OCI-LY3 (cell line): Measurements from ENCODE around the gene POLR2A.

ENCODE experiments used
- H2AFZ ChIP-seq: fragments of 200-600, 300-600 bp; shearing (Covaris generic); 2 replicates; pipeline ENCODE4 v1.6.0; 2014; ENCODE audit warnings: antibody characterized with exemption, low read depth, low read length
- H3K27ac ChIP-seq: fragments of 200-600, 300-600 bp; sonication (generic); 2 replicates; pipeline ENCODE4 v1.5.1; 2014; ENCODE audit warnings: mild to moderate bottlenecking, low read length, moderate library complexity, mixed read lengths
- H3K27me3 ChIP-seq: fragments of 200-600, 300-600 bp; sonication (generic); 2 replicates; pipeline ENCODE4 v1.6.1; 2014; ENCODE audit warnings: low read depth, low read length, mixed read lengths
- H3K36me3 ChIP-seq: fragments of 200-600, 300-600 bp; sonication (generic); replicated peaks from 2 replicates; pipeline ENCODE3; 2014; ENCODE audit warnings: low read depth, low read length, mixed read lengths
- H3K4me1 ChIP-seq: fragments of 300-600, 200-600 bp; sonication (generic); 2 replicates; pipeline ENCODE4 v1.6.1; 2014; ENCODE audit warnings: low read length, mixed read lengths
- H3K4me2 ChIP-seq: fragments of 200-600, 300-600 bp; sonication (generic); 2 replicates; pipeline ENCODE4 v1.6.1; 2014; ENCODE audit warnings: low read length, mixed read lengths
- H3K4me3 ChIP-seq: fragments of 300-600, 200-600 bp; sonication (generic); 2 replicates; pipeline ENCODE4 v1.5.1; 2014; ENCODE audit warnings: antibody characterized with exemption, mild to moderate bottlenecking, low read length, moderate library complexity
- H3K79me2 ChIP-seq: fragments of 300-600, 200-600 bp; shearing (Covaris generic); 2 replicates; pipeline ENCODE4 v1.6.1; 2014; ENCODE audit warnings: mild to moderate bottlenecking, low read length, mixed read lengths
- H3K9ac ChIP-seq: fragments of 300-600, 200-600 bp; shearing (Covaris generic); 2 replicates; pipeline ENCODE4 v1.6.0; 2014; ENCODE audit warnings: mild to moderate bottlenecking, low read length, moderate library complexity
- H3K9me3 ChIP-seq: fragments of 200-600, 300-600 bp; shearing (Covaris generic); 2 replicates; pipeline ENCODE4 v1.6.1; 2014; ENCODE audit warnings: low read length, mixed read lengths; ENCODE audit not compliant: insufficient read depth
- H4K20me1 ChIP-seq: fragments of 200-600, 300-600 bp; sonication (generic); 2 replicates; pipeline ENCODE4 v1.6.1; 2016; ENCODE audit warnings: low read length, mixed read lengths; ENCODE audit not compliant: insufficient read depth
- EZH2phosphoT487 ChIP-seq: fragments of 200-600 bp; shearing (Covaris generic); IDR thresholded peaks from 2 replicates; pipeline ENCODE4 v1.6.1; 2018; ENCODE audit warnings: antibody characterized with exemption, mixed run types, low read depth
- TF ChIP-seq, protein P1 (sequence below): fragments of 200-600, 300-600 bp; sonication (generic); IDR thresholded peaks from 2 replicates; pipeline ENCODE4 v1.5.1; 2014; ENCODE audit warnings: antibody characterized with exemption, low read length, low read depth

Gene POLR2A

DNA sequence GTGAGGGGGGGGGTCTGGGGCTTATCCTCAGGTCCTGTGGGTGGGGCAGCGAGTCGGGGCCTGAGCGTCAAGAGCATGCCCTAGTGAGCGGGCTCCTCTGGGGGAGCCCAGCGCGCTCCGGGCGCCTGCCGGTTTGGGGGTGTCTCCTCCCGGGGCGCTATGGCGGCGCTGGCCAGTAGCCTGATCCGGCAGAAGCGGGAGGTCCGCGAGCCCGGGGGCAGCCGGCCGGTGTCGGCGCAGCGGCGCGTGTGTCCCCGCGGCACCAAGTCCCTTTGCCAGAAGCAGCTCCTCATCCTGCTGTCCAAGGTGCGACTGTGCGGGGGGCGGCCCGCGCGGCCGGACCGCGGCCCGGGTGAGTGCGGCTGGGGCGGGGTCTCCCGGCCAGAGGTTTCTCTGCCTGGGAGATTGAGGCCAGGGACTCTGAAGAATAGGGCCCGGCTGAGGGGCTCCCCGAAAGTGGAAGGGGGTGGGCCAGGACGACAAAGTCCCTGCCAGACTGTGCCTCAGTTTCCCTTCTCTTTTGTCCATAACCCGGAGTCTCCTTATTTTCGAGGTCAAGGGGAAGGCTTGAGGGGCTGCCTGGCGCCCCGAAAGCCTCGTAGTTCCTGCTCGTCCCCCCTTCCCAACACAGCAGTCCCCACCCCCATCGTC, 44.6 kb upstream of the POLR2A start, which contains the start of gene FGF11:
Gene FGF11 (plus strand): TSS at position 51 of the 651 bp plus-strand sequence. CDS start 109 bp downstream, at position 160.
- Histone ChIP-seq H3K27me3 (0 out of 2 replicates have a peak, but pooled peaks cover 3% of the 10 kb centered on the region), H3K4me2 (peak within 1 kb of the TSS; percentile 60), H3K9me3 (no peaks in the 10 kb centered on the region), H3K4me1 (peaks cover 12% of the 10 kb centered on the region), H3K79me2 (no peaks in the 10 kb centered on the region), H3K27ac (no peak within 1 kb of the TSS), H2AFZ (no peak within 1 kb of the TSS), H3K9ac (peak within 1 kb of the TSS; percentile 35; the same call in 1 of the 2 replicates), H3K4me3 (peak within 1 kb of the TSS; percentile 74), H3K36me3 (no peaks in the 10 kb centered on the region), H4K20me1 (no peaks in the 10 kb centered on the region)
- TF ChIP-seq, protein P1, sequence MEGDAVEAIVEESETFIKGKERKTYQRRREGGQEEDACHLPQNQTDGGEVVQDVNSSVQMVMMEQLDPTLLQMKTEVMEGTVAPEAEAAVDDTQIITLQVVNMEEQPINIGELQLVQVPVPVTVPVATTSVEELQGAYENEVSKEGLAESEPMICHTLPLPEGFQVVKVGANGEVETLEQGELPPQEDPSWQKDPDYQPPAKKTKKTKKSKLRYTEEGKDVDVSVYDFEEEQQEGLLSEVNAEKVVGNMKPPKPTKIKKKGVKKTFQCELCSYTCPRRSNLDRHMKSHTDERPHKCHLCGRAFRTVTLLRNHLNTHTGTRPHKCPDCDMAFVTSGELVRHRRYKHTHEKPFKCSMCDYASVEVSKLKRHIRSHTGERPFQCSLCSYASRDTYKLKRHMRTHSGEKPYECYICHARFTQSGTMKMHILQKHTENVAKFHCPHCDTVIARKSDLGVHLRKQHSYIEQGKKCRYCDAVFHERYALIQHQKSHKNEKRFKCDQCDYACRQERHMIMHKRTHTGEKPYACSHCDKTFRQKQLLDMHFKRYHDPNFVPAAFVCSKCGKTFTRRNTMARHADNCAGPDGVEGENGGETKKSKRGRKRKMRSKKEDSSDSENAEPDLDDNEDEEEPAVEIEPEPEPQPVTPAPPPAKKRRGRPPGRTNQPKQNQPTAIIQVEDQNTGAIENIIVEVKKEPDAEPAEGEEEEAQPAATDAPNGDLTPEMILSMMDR, result no peak
- no peak for TF ChIP-seq EZH2phosphoT487

DNA sequence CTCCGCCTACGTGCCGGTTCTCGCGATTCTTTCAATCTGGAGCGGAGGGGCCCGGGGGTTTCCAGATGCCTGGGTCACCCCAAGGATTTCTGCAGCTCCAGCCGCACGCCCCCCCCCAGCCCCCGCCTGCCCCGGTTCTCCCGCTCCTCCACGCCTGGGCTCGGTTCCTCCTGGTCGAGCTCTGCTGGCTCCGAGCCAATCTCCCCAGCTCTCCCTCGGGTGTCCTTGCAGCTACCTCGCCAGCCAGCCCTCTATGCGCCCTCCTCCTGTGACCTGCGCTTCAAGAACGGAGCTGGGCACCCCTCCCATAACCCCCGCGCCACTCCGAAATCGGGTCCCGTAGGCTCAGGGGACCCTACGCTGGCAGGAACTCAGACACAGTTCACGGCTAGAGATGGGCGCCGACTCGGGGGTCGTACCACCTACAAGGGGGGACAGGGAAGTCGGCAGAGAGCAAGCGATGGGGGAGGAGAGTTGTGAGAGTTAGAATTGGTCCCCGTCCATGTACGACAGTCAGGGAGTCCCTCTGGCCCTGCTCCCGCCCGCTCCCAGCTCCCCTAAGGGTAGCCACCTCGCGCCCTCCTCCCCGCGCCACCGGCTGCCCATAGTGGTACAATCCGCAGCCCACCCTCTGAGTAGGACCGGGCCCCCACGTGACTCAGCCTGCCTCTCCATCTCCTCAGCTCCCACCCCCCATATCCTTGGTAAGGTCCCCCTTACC, 43.9 kb upstream of the POLR2A start:
- TF ChIP-seq EZH2phosphoT487, result no peak
- TF ChIP-seq, protein P1, result no peak
- Histone ChIP-seq H3K4me3 (peak overlapping the region; percentile 74), H3K9ac (peak overlapping the region; percentile 35; the same call in 1 of the 2 replicates), H3K79me2 (no peaks in the 10 kb centered on the region), H3K27ac (no peak overlapping the region), H3K4me2 (peak overlapping the region; percentile 60), H3K27me3 (0 out of 2 replicates have a peak, but pooled peaks cover 3% of the 10 kb centered on the region), H3K4me1 (peaks cover 12% of the 10 kb centered on the region), H3K9me3 (no peaks in the 10 kb centered on the region), H4K20me1 (no peaks in the 10 kb centered on the region), H3K36me3 (no peaks in the 10 kb centered on the region), H2AFZ (no peak overlapping the region)

DNA sequence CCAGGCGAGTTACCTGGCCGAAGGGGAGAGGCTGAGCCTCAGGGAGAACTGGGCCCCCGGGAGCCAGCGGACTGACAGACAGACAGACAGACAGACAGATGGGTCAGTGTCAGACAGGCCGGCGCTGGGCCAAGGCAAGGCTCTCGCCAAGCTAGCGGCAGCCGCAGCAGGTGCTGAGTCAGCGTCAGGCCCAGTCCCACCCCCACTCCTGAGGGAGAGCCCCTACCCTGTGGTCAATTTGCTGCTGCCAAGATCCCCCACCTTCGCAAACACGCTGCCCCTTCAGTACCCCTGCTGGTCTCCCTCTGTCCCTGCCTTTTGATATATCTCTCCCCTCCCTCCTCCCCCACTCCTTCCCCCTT, 43.4 kb upstream of the POLR2A start:
- H3K36me3 ChIP-seq, result no peaks in the 10 kb centered on the region
- H3K4me1 ChIP-seq, result peaks cover 12% of the 10 kb centered on the region
- no peaks in the 10 kb centered on the region for H3K79me2 ChIP-seq
- no peaks in the 10 kb centered on the region for H4K20me1 ChIP-seq
- H3K27ac ChIP-seq, result no peak overlapping the region
- H3K9ac ChIP-seq, result no peak overlapping the region; the same call in 1 of the 2 replicates
- peak overlapping the region; percentile 60 for H3K4me2 ChIP-seq
- TF ChIP-seq, protein P1, result no peak
- no peak for TF ChIP-seq EZH2phosphoT487
- 0 out of 2 replicates have a peak, but pooled peaks cover 3% of the 10 kb centered on the region for H3K27me3 ChIP-seq
- no peaks in the 10 kb centered on the region for H3K9me3 ChIP-seq
- H3K4me3 ChIP-seq, result peak overlapping the region; percentile 74
- H2AFZ ChIP-seq, result no peak overlapping the region

DNA sequence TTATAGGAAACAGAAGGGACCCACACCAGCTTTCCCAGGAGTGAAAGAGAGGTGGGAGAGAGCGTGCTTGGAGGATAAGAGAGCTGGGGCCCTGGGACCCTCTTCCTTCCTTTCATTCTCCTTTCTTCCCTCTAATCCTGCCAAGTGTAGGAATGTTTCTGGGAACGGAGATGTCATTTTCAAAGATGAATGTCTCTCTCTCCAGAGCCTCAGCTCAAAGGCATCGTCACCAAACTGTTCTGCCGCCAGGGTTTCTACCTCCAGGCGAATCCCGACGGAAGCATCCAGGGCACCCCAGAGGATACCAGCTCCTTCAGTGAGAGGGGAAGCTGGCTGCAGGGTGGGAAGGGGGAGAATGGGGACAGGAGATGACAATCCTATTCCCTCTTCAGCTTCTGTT, 42.9 kb upstream of the POLR2A start:
- Histone ChIP-seq H3K27ac (no peak overlapping the region), H4K20me1 (no peaks in the 10 kb centered on the region), H2AFZ (no peak overlapping the region), H3K9ac (no peak overlapping the region), H3K4me2 (no peak overlapping the region), H3K4me3 (no peak overlapping the region), H3K36me3 (no peaks in the 10 kb centered on the region), H3K79me2 (no peaks in the 10 kb centered on the region), H3K27me3 (0 out of 2 replicates have a peak, but pooled peaks cover 3% of the 10 kb centered on the region), H3K9me3 (no peaks in the 10 kb centered on the region), H3K4me1 (peaks cover 8% of the 10 kb centered on the region; the same call in 1 of the 2 replicates)
- TF ChIP-seq, protein P1, result no peak
- no peak for TF ChIP-seq EZH2phosphoT487
